ENCODE measurements around the gene MRPS18A. TPM values are rescaled to one million over a fixed set of nuclear protein-coding genes. Genes with fewer than 3 reads are reported as not detected.

The MRPS18A gene
- total and polyA plus RNA-seq, 2 donors (not counting 3 experiments of a cell fraction or from before 2014, with no cell fraction given): 39.8 to 83.8 TPM

- no peaks in the 10 kb centered on the region for H3K79me2 ChIP-seq (ENCODE audit: control insufficient read depth, insufficient read depth, low read length)
- H2AFZ ChIP-seq (ENCODE audit: low read depth, low read length): no peak overlapping the region
- no peak for TF ChIP-seq POLR2AphosphoS5 (IDR thresholded peaks at IDR 0.05; ENCODE audit: insufficient read depth, low read depth, low read length)
- no peak for TF ChIP-seq POLR2A (IDR thresholded peaks at IDR 0.05; ENCODE audit: low read depth, low read length)
- no peak for TF ChIP-seq GATA2 (IDR thresholded peaks at IDR 0.05; ENCODE audit: insufficient read depth, insufficient read length, low read depth, low read length)
- TF ChIP-seq FOS (IDR thresholded peaks at IDR 0.05; ENCODE audit: borderline replicate concordance, insufficient read depth, low read length): no peak
- no peak overlapping the region for H3K9ac ChIP-seq (replicated peaks; ENCODE audit: extremely low read depth, insufficient read depth, low read length)
- no peak for FAIRE-seq
- H3K9me3 ChIP-seq (replicated peaks; ENCODE audit: control insufficient read depth, insufficient read depth, low read length): no peaks in the 10 kb centered on the region
- H3K27me3 ChIP-seq (ENCODE audit: control insufficient read depth in 2 of 2, insufficient read depth in 2 of 2, low read length in 2 of 2): no peaks in the 10 kb centered on the region
- no peak overlapping the region for H3K4me3 ChIP-seq (replicated peaks in 1 of 3; ENCODE audit: insufficient read depth in 1 of 3, low read depth in 1 of 3, low read length in 3 of 3)
- intact Hi-C loops (cut with micrococcal nuclease): no loop called here
- no peak for DNase-seq (ENCODE audit: low read depth, low spot score)
- H3K9me1 ChIP-seq (replicated peaks; ENCODE audit: control insufficient read depth, extremely low read depth, insufficient read depth, low read length): no peaks in the 10 kb centered on the region
- POLR2A ChIA-PET: interaction anchor here (0.7 kb wide), 2 partner anchors 24 to 81 kb away, joined by 3 read pairs; no protein-coding TSS in a partner anchor
- H3K27ac ChIP-seq (ENCODE audit: insufficient read depth, low read depth, low read length): no peak overlapping the region
- H3K4me2 ChIP-seq (ENCODE audit: insufficient read depth, low read length): no peak overlapping the region
- CTCF ChIA-PET: interaction anchor here (0.7 to 4.9 kb wide), 8 partner anchors 33 to 360 kb away, joined by 3 to 48 read pairs (median 4); partner anchors contain the start of gene RSPH9
- H4K20me1 ChIP-seq (replicated peaks; ENCODE audit: control insufficient read depth, extremely low read depth, insufficient read depth, low read length): no peaks in the 10 kb centered on the region
- BruUV-seq (replicated peaks): no TSS peak
- dilution Hi-C loops (cut with MboI; ENCODE audit: extremely low pct_ligation_motif_present, low sequenced_read_pairs): no loop called here
- peaks cover 7% of the 10 kb centered on the region for H3K4me1 ChIP-seq (ENCODE audit: control insufficient read depth, extremely low read depth, insufficient read depth, low read length)
- no peaks in the 10 kb centered on the region for H3K36me3 ChIP-seq (ENCODE audit: control insufficient read depth in 2 of 2, extremely low read depth in 1 of 2, insufficient read depth in 2 of 2, low read length in 2 of 2)
Measured at GRCh38 chr6:43720999-43721398, 33.4 kb upstream of the MRPS18A start.

GRCh38 chr6:43719511-43719910 lies 31.9 kb upstream of the MRPS18A start:
- Histone ChIP-seq H3K27me3 (ENCODE audit: control insufficient read depth in 2 of 2, insufficient read depth in 2 of 2, low read length in 2 of 2) (no peaks in the 10 kb centered on the region), H3K27ac (ENCODE audit: insufficient read depth, low read depth, low read length) (no peak overlapping the region), H3K4me1 (ENCODE audit: control insufficient read depth, extremely low read depth, insufficient read depth, low read length) (peaks cover 8% of the 10 kb centered on the region), H3K4me3 (replicated peaks in 1 of 3; ENCODE audit: insufficient read depth in 1 of 3, low read depth in 1 of 3, low read length in 3 of 3) (no peak overlapping the region), H3K9ac (replicated peaks; ENCODE audit: extremely low read depth, insufficient read depth, low read length) (no peak overlapping the region), H3K9me3 (replicated peaks; ENCODE audit: control insufficient read depth, insufficient read depth, low read length) (no peaks in the 10 kb centered on the region), H2AFZ (ENCODE audit: low read depth, low read length) (no peak overlapping the region), H3K79me2 (ENCODE audit: control insufficient read depth, insufficient read depth, low read length) (no peaks in the 10 kb centered on the region), H3K9me1 (replicated peaks; ENCODE audit: control insufficient read depth, extremely low read depth, insufficient read depth, low read length) (no peaks in the 10 kb centered on the region), H3K36me3 (ENCODE audit: control insufficient read depth in 2 of 2, extremely low read depth in 1 of 2, insufficient read depth in 2 of 2, low read length in 2 of 2) (no peaks in the 10 kb centered on the region), H3K4me2 (ENCODE audit: insufficient read depth, low read length) (no peak overlapping the region), H4K20me1 (replicated peaks; ENCODE audit: control insufficient read depth, extremely low read depth, insufficient read depth, low read length) (no peaks in the 10 kb centered on the region)
- BruUV-seq (replicated peaks): no TSS peak
- no peak for DNase-seq (ENCODE audit: low read depth, low spot score)
- intact Hi-C loops (cut with micrococcal nuclease): no loop called here
- no peak for FAIRE-seq
- dilution Hi-C loops (cut with MboI; ENCODE audit: extremely low pct_ligation_motif_present, low sequenced_read_pairs): no loop called here
- ChIA-PET CTCF (interaction anchor here (0.7 to 1.9 kb wide), 3 partner anchors 50 to 55 kb away, joined by 3 to 4 read pairs (median 4); no protein-coding TSS in a partner anchor), POLR2A (no interaction called here)
- no peak for TF ChIP-seq CTCF (IDR thresholded peaks at IDR 0.05; ENCODE audit: extremely low read depth in 1 of 2, insufficient read depth in 1 of 2, low read depth in 1 of 2, low read length in 2 of 2)
- no peak for TF ChIP-seq JUN (IDR thresholded peaks at IDR 0.05; ENCODE audit: borderline replicate concordance, insufficient read depth, insufficient read length, low read depth)
- no peak for TF ChIP-seq GATA2 (IDR thresholded peaks at IDR 0.05; ENCODE audit: insufficient read depth, insufficient read length, low read depth, low read length)
- no peak for TF ChIP-seq FOS (IDR thresholded peaks at IDR 0.05; ENCODE audit: borderline replicate concordance, insufficient read depth, low read length)
- no peak for TF ChIP-seq POLR2AphosphoS5 (IDR thresholded peaks at IDR 0.05; ENCODE audit: insufficient read depth, low read depth, low read length)
- TF ChIP-seq MYC (IDR thresholded peaks at IDR 0.05; ENCODE audit: low read depth, low read length): no peak
- no peak for TF ChIP-seq POLR2A (IDR thresholded peaks at IDR 0.05; ENCODE audit: low read depth, low read length)
- no peak for TF ChIP-seq MAX (IDR thresholded peaks at IDR 0.05; ENCODE audit: insufficient read depth, insufficient read length)
- no peak for TF ChIP-seq EZH2 (IDR thresholded peaks at IDR 0.05; ENCODE audit: borderline replicate concordance, low read depth, low read length, severe bottlenecking)
